PC-3 (cell line): ENCODE measurements around the gene TTI1.

Experiments
- CTCF ChIP-seq: fragments of 300-600 bp; sonication (generic); conservative IDR thresholded peaks from 2 replicates; pipeline ENCODE4 v1.5.1; 2017; ENCODE audit warnings: antibody characterized with exemption, low read depth, mild to moderate bottlenecking, low read length
- EZH2 ChIP-seq: fragments of 300-600 bp; sonication (generic); IDR thresholded peaks from one replicate; pipeline ENCODE4 v1.6.1; 2017; ENCODE audit warnings: antibody characterized with exemption, mild to moderate bottlenecking, low read length; ENCODE audit not compliant: unreplicated experiment
- EZH2phosphoT487 ChIP-seq: fragments of 300-600 bp; sonication (generic); IDR thresholded peaks from 2 replicates; pipeline ENCODE4 v1.6.1; 2018; ENCODE audit warnings: mild to moderate bottlenecking, antibody characterized with exemption, low read length, borderline replicate concordance

GRCh38 chr20:37940858-37941257 is 92.4 kb downstream of the TTI1 start:
- TF ChIP-seq CTCF (no peak), EZH2phosphoT487 (no peak), EZH2 (no peak)
